Fibroblast of villous mesenchyme (primary cell): ENCODE measurements around the gene PTPN7. TPM values are rescaled to one million over a fixed set of nuclear protein-coding genes. Genes with fewer than 3 reads are reported as not detected.

Experiments used
- DNase-seq: peaks from one replicate; pipeline ENCODE4 v3.0.0-alpha.2; 2010; ENCODE audit warnings: low read depth
- H3K4me3 ChIP-seq: 2 replicates; pipeline ENCODE4 v1.5.1; 2011; ENCODE audit warnings: low read depth, mild to moderate bottlenecking, low read length
- CTCF ChIP-seq: IDR thresholded peaks from 2 replicates; pipeline ENCODE4 v1.5.1; 2012; ENCODE audit warnings: low read depth, mild to moderate bottlenecking, low read length; ENCODE audit not compliant: insufficient read depth
- total RNA-seq: library from RNA; depleted of rRNA; stranded (reverse); fragments of >200 nt; gene quantifications from 2 replicates; pipeline ENCODE4 v1.2.3, GENCODE V29; 2012

Gene PTPN7
- total RNA-seq, 1 donor = not detected

- no peak overlapping the region for H3K4me3 ChIP-seq
- TF ChIP-seq CTCF = no peak
- no peak for DNase-seq
These were observed 32.4 kb downstream of the PTPN7 start for GRCh38 chr1:202127836-202128622.

GRCh38 chr1:202127061-202127460 is 33.3 kb downstream of the PTPN7 start:
- TF ChIP-seq CTCF = no peak
- no peak for DNase-seq

GRCh38 chr1:202126426-202126825 is 34.0 kb downstream of the PTPN7 start:
- TF ChIP-seq CTCF = no peak
- no peak for DNase-seq

More at GRCh38 chr1:202127061-202127460, 33.3 kb downstream of the PTPN7 start:
- H3K4me3 ChIP-seq = no peak overlapping the region

GRCh38 chr1:202125611-202126010 is 34.8 kb downstream of the PTPN7 start:
- no peak for TF ChIP-seq CTCF
- DNase-seq = no peak
- H3K4me3 ChIP-seq = no peak overlapping the region

More at GRCh38 chr1:202126426-202126825, 34.0 kb downstream of the PTPN7 start:
- H3K4me3 ChIP-seq = no peak overlapping the region

GRCh38 chr1:202124142-202124541 is 36.3 kb downstream of the PTPN7 start:
- DNase-seq = no peak
- H3K4me3 ChIP-seq = no peak overlapping the region
- no peak for TF ChIP-seq CTCF

GRCh38 chr1:202123336-202123813 is 37.0 kb downstream of the PTPN7 start:
- DNase-seq = no peak
- no peak for TF ChIP-seq CTCF
- H3K4me3 ChIP-seq = no peak overlapping the region
